RWPE1 (cell line): ENCODE measurements around the gene KCNIP1.

Experiments used
- CTCF ChIA-PET: fragments of 350-600 bp; sonication (Branson Sonifier 250); formaldehyde crosslinking; extraction: SDS; loops from one replicate; lab custom pipeline; 2021; lab: Yijun Ruan, JAX
- POLR2A ChIA-PET: fragments of 400-600 bp; formaldehyde crosslinking; extraction: SDS; loops from one replicate; lab custom pipeline; 2020; ENCODE audit warnings: antibody characterized with exemption; ENCODE audit not compliant: low non-redundant PET; lab: Yijun Ruan, JAX
- DNase-seq: peaks from one replicate; pipeline ENCODE4 v3.0.0; 2012; ENCODE audit warnings: low spot score
- H3K27ac ChIP-seq: fragments of 450-650 bp; 2 replicates; pipeline ENCODE4 v1.5.1; 2017
- TF ChIP-seq, protein P1 (sequence below): fragments of 450-650 bp; conservative IDR thresholded peaks from 2 replicates; pipeline ENCODE4 v1.5.1; 2017; ENCODE audit warnings: low read depth, mild to moderate bottlenecking

KCNIP1 gene

DNA sequence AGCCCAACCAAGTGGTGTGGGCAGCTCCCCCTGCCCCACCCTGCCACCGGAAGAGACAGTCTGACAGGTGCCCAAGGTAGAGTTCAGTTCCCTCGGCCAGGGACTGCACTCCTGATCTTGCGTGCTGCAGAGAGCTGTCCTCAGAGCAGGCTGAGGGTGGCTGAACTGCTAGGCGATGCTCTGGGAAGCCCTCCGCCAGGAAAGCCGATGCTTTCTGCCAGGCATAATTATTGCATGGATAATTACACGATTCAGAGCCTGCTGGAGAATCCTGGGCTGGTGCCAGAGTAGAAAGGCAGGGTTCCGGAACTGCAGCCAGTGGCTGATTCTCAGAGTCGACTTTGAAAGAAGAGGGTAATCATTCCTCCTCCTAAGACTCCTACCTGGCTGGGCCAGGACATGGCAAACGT, 19.3 kb downstream of the KCNIP1 start:
- DNase-seq: no peak
- ChIA-PET CTCF (interaction anchor here (0.7 to 1.1 kb wide), 2 partner anchors 71 to 297 kb away, joined by 3 to 4 read pairs; no protein-coding TSS in a partner anchor), POLR2A (no interaction called here)
- peak overlapping the region; percentile 96 for H3K27ac ChIP-seq
- TF ChIP-seq, protein P1, sequence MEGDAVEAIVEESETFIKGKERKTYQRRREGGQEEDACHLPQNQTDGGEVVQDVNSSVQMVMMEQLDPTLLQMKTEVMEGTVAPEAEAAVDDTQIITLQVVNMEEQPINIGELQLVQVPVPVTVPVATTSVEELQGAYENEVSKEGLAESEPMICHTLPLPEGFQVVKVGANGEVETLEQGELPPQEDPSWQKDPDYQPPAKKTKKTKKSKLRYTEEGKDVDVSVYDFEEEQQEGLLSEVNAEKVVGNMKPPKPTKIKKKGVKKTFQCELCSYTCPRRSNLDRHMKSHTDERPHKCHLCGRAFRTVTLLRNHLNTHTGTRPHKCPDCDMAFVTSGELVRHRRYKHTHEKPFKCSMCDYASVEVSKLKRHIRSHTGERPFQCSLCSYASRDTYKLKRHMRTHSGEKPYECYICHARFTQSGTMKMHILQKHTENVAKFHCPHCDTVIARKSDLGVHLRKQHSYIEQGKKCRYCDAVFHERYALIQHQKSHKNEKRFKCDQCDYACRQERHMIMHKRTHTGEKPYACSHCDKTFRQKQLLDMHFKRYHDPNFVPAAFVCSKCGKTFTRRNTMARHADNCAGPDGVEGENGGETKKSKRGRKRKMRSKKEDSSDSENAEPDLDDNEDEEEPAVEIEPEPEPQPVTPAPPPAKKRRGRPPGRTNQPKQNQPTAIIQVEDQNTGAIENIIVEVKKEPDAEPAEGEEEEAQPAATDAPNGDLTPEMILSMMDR: no peak

DNA sequence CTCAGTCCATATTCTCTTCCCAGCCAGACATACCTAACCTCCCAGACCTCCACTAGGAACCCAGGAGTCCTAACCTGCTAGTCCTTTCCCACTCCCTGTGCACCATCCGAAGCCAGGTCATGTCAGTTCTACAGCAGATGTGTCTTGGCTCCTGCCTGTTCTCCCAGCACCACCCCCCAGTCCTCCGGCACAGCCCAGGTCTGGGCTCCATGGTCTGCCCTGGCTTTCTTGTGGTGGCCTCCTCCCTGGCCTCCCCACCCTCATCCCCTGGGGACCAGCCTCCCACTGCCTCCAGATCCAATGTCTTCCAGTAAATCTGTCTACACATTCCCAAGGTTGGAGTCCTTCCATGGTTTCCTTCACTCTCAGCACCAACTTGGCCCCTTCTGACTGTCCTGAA, 20.0 kb downstream of the KCNIP1 start:
- POLR2A ChIA-PET: no interaction called here
- TF ChIP-seq, protein P1: no peak
- peak overlapping the region; percentile 96 for H3K27ac ChIP-seq
- no peak for DNase-seq
- CTCF ChIA-PET: no interaction called here

DNA sequence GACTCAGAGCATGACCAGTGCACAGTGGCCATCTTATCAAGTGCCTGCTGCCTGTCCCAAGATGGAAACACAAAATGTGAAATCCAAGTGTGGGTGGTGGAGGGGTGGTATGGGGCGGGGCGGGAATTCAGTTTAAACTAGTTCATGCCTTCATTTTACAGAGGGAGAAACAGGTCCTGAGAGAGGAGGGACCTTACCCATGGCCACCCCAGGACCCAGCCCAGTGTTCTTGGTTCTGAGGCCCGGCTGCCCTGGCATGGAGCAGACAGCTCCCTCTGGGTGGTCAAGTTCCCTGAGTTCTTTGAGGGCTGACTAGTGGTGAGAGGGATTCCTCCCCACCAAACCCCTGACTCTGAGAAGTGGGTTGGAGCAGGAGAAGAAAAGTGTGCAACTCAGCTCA, 20.8 kb downstream of the KCNIP1 start:
- POLR2A ChIA-PET: no interaction called here
- H3K27ac ChIP-seq: no peak overlapping the region
- DNase-seq: no peak
- TF ChIP-seq, protein P1: no peak
- CTCF ChIA-PET: interaction anchor here (0.5 kb wide), 1 partner anchor 936 kb away, joined by 5 read pairs; no protein-coding TSS in a partner anchor

DNA sequence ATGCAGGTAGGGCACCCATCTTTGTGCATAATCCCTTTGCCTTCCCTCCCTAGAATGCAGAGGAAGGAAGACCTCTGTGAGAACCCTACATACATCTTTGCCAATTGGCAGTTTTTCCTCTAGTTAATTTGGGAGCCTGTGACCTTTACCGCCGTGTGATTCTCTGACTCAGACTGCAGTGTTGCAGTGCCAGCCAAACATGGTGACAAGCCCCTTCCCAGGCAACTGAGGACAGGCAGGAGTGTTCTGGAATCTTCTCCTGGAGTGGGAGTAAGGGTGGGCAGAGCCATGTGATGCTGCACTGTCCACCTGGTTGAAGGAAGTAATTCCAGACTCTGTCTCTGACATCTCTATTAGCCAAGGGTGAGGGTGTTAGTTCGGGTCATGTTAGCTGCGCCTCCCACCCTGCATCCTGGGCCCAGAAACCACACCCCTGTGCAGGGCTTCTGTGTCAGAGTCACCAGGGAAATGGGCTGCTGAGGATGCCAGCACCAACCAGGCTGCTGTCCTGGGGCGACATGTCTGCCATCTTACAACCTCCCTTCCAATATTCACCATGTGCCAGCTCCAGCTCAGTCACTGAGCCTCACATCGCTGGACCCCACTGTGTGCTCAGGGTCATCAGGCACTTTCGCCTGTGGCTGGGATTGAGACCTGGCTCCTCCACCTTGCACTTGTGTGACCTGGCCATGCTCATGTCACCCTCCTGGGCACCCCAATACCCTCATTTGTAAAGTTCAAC, 21.8 kb downstream of the KCNIP1 start:
- TF ChIP-seq, protein P1: no peak
- CTCF ChIA-PET: interaction anchor here (0.7 kb wide), 1 partner anchor 122 kb away, joined by 4 read pairs; no protein-coding TSS in a partner anchor

DNA sequence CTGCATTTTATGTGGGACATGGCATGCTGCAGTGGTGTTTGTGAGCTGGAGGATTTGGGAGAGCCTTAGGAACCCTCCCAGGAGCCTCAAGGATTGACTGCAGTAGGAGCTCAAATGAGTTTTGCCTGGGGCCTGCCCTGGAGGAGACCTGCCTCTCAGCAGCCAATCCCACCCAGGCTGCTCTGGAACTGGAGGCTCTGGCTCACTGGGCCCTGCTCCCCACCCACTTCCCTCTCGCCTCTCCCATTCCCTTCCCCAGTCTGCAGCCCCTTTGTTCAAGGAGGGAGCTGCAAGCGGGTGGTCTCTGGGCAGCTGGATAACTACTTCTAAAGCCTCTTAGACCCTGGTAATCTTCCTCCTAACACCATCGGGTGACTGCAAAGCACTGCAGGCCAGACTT, 24.2 kb downstream of the KCNIP1 start:
- TF ChIP-seq, protein P1: no peak
- H3K27ac ChIP-seq: no peak overlapping the region
- ChIA-PET CTCF (no interaction called here), POLR2A (no interaction called here)
- DNase-seq: no peak

More for the DNA sequence above, 21.8 kb downstream of the KCNIP1 start:
- DNase-seq: no peak
- POLR2A ChIA-PET: no interaction called here
- no peak overlapping the region for H3K27ac ChIP-seq

DNA sequence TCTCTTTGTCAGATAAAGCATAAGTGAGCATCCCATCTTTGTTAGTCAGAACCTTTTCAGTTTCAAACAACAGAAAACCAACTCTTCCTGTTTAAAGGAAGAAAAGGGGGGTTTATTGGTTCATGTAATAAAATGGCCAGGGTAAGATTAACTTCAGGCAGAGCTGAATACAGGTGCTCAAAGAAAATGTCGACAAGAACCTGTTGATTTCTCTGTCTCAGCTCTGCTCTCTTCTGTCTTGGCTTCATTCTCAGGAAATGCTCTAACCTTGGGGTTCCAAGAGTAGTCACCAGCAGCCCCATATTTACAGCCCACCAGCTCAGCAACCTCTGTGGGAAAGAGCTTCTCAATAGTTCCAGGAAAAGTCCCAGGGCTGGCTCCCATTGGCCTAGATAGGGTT, 25.2 kb downstream of the KCNIP1 start:
- CTCF ChIA-PET: no interaction called here
- H3K27ac ChIP-seq: no peak overlapping the region
- POLR2A ChIA-PET: no interaction called here
- TF ChIP-seq, protein P1: no peak
- no peak for DNase-seq
